Lower leg skin (tissue), 4 donors: ENCODE data around the gene ZNF773. TPM values are rescaled to one million over a fixed set of nuclear protein-coding genes. Genes with fewer than 3 reads are reported as not detected.

Experiments used
- DNase-seq, 2 donors: peaks; one replicate each; pipeline ENCODE4 v3.0.0-alpha.2; 2019; ENCODE audit warnings: low spot score in 2 of 2
- H3K4me3 ChIP-seq: fragments of 200-600 bp; sonication (generic); 2 replicates; pipeline ENCODE4 v1.5.1; 2017; ENCODE audit warnings: mild to moderate bottlenecking, low read depth; ENCODE audit not compliant: poor library complexity, severe bottlenecking
- CTCF ChIP-seq, 3 donors: fragments of 450-650 bp; IDR thresholded peaks; one replicate each; pipeline ENCODE4 v1.5.1; 2016; ENCODE audit warnings: antibody characterized with exemption in 3 of 3, mild to moderate bottlenecking in 3 of 3, moderate library complexity in 2 of 3
- POLR2A ChIP-seq, 2 donors: fragments of 450-650 bp; IDR thresholded peaks; one replicate each; pipeline ENCODE4 v1.6.1; 2016 to 2017; ENCODE audit warnings: antibody characterized with exemption in 2 of 2, mild to moderate bottlenecking in 1 of 2, moderate library complexity in 1 of 2
- WGBS, 2 donors: methylation state at CpG; one replicate each; pipeline ENCODE4 v1.1.5; 2018; 5-methylcytosine and 5-hydroxymethylcytosine counted together
- intact Hi-C: fragments of 100-400 bp; cut with DNase I; formaldehyde crosslinking; loops from one replicate; pipeline ENCODE4 v1.15.0; 2023; ENCODE audit warnings: low total_unique reads
- total RNA-seq, 4 donors: library from RNA; depleted of rRNA; stranded (reverse); fragments of >200 nt; gene quantifications; one replicate each; pipeline ENCODE4 v1.1.0, GENCODE V29; 2016

ZNF773 gene
- total RNA-seq, 4 donors from 2014 or later, result 5.7 to 30.8 (median 17.5) TPM

- TF ChIP-seq POLR2A (IDR thresholded peaks at IDR 0.05), result no peak
- intact Hi-C loops, result no loop called here
- 96 to 97% methylated on average over 2 of the region's 2 CpGs for WGBS, 2 donors
- no peak for DNase-seq
- H3K4me3 ChIP-seq, result no peak overlapping the region
Measured at GRCh38 chr19:57552432-57552831, 52.7 kb downstream of the ZNF773 start.

- WGBS, 2 donors, result 88 to 91% methylated on average over 5 of the region's 5 CpGs
- intact Hi-C loops, result no loop called here
- TF ChIP-seq CTCF (IDR thresholded peaks at IDR 0.05) (no peak), POLR2A (IDR thresholded peaks at IDR 0.05) (no peak)
Measured at GRCh38 chr19:57557659-57558058, 57.9 kb downstream of the ZNF773 start.

More at GRCh38 chr19:57557659-57558058, 57.9 kb downstream of the ZNF773 start:
- DNase-seq, result no peak
- no peak overlapping the region for H3K4me3 ChIP-seq

Other genes starting within 250 kb of the ZNF773 start
- 10 to 100 TPM; 57.6 to 71.0 (median 65.5) TPM for gene ZNF460, start 219.5 kb upstream of the ZNF773 start, total RNA-seq
- gene ZNF543, start 179.5 kb upstream of the ZNF773 start, total RNA-seq, result 10 to 100 TPM; 11.4 to 15.7 (median 12.4) TPM
- 10 to 100 TPM in 1 of 4 donors, 1 to 10 TPM in 3; 8.3 to 11.8 (median 8.9) TPM for gene ZNF304, start 148.7 kb upstream of the ZNF773 start, total RNA-seq
- gene TRAPPC2B, start 136.4 kb upstream of the ZNF773 start, total RNA-seq, result 10 to 100 TPM; 11.3 to 20.1 (median 19.5) TPM
- 1 to 10 TPM in 3 of 4 donors, under 1 TPM in 1; 0.42 to 2.4 (median 1.4) TPM for gene ZNF547, start 136.4 kb upstream of the ZNF773 start, total RNA-seq
- 10 to 100 TPM; 20.3 to 29.3 (median 23.5) TPM for gene ZNF548, start 110.1 kb upstream of the ZNF773 start, total RNA-seq
- 10 to 100 TPM in 2 of 4 donors, 1 to 10 TPM in 2; 8.9 to 30.3 (median 14.0) TPM for gene ZNF17, start 88.8 kb upstream of the ZNF773 start, total RNA-seq
- gene ZNF749, start 64.6 kb upstream of the ZNF773 start, total RNA-seq, result 10 to 100 TPM in 3 of 4 donors, 1 to 10 TPM in 1; 7.8 to 16.1 (median 12.9) TPM
- 1 to 10 TPM in 1 of 4 donors, under 1 TPM in 3; 0.25 to 1.4 (median 0.86) TPM for gene VN1R1, start 42.8 kb upstream of the ZNF773 start, total RNA-seq
- 10 to 100 TPM; 11.6 to 18.3 (median 12.2) TPM for gene ZNF772, start 22.4 kb upstream of the ZNF773 start, total RNA-seq
- gene ZNF419, start 12.2 kb upstream of the ZNF773 start, total RNA-seq, result 10 to 100 TPM in 3 of 4 donors, 1 to 10 TPM in 1; 7.8 to 26.6 (median 13.4) TPM
- 1 to 10 TPM; 4.4 to 5.5 (median 4.9) TPM for gene ZNF549, start 27.4 kb downstream of the ZNF773 start, total RNA-seq
- 10 to 100 TPM in 3 of 4 donors, 1 to 10 TPM in 1; 9.8 to 19.2 (median 13.5) TPM for gene ZNF550, start 59.9 kb downstream of the ZNF773 start, total RNA-seq
- gene ZNF416, start 79.0 kb downstream of the ZNF773 start, total RNA-seq, result 10 to 100 TPM in 1 of 4 donors, 1 to 10 TPM in 3; 6.7 to 10.2 (median 8.4) TPM
- gene ZIK1, start 84.2 kb downstream of the ZNF773 start, total RNA-seq, result 10 to 100 TPM in 1 of 4 donors, 1 to 10 TPM in 3; 2.0 to 12.7 (median 4.3) TPM
- 10 to 100 TPM in 1 of 4 donors, 1 to 10 TPM in 3; 4.8 to 16.9 (median 6.1) TPM for gene ZNF530, start 99.9 kb downstream of the ZNF773 start, total RNA-seq
- gene ZNF134, start 114.3 kb downstream of the ZNF773 start, total RNA-seq, result 10 to 100 TPM; 19.1 to 42.5 (median 34.6) TPM
- 10 to 100 TPM; 12.9 to 33.5 (median 17.7) TPM for gene ZNF211, start 133.2 kb downstream of the ZNF773 start, total RNA-seq
- under 1 TPM in 2 of 4 donors, not detected in 2; 0.39 to 0.71 TPM for gene ZSCAN4, start 169.0 kb downstream of the ZNF773 start, total RNA-seq
- gene ZNF551, start 182.0 kb downstream of the ZNF773 start, total RNA-seq, result 10 to 100 TPM in 3 of 4 donors, 1 to 10 TPM in 1; 9.3 to 20.8 (median 19.5) TPM
- 1 to 10 TPM in 1 of 4 donors, under 1 TPM in 3; 0.15 to 1.0 (median 0.77) TPM for gene ZNF154, start 209.3 kb downstream of the ZNF773 start, total RNA-seq
- gene ZNF671, start 227.7 kb downstream of the ZNF773 start, total RNA-seq, result 1 to 10 TPM in 2 of 4 donors, under 1 TPM in 2; 0.88 to 4.3 (median 2.0) TPM
- 10 to 100 TPM in 3 of 4 donors, 1 to 10 TPM in 1; 9.5 to 23.7 (median 13.0) TPM for gene ZNF776, start 246.9 kb downstream of the ZNF773 start, total RNA-seq